HG02623 (cell line): ENCODE measurements around the gene SELL.
"Not testable (repeated sequence)": the region's sequence is repeated elsewhere in the genome, so short reads cannot be mapped to it uniquely, and the experiment has no call there.

Experiments used
- ATAC-seq: cut with Tn5 transposase; IDR thresholded peaks from one replicate; pipeline ENCODE4 v1.9.1; 2021; ENCODE audit warnings: moderate library complexity; ENCODE audit not compliant: unreplicated experiment

SELL gene

GRCh38 chr1:169711469-169712308 lies at the start of gene SELL:
Gene SELL (minus strand): TSS chr1:169711620. CDS start chr1:169711498, 122 bp downstream.
- peak; percentile 69 for ATAC-seq

- ATAC-seq: no peak
Measured at GRCh38 chr1:169759038-169759437, 47.6 kb upstream of the SELL start.

GRCh38 chr1:169753549-169753948 lies 42.1 kb upstream of the SELL start:
- ATAC-seq: no peak

- ATAC-seq: no peak
Measured at GRCh38 chr1:169750041-169750440, 38.6 kb upstream of the SELL start.

- no peak for ATAC-seq
Measured at GRCh38 chr1:169746550-169746949, 35.1 kb upstream of the SELL start.

- no peak for ATAC-seq
Measured at GRCh38 chr1:169745015-169745861, 33.8 kb upstream of the SELL start.

GRCh38 chr1:169741666-169742394 lies 30.4 kb upstream of the SELL start:
- ATAC-seq: no peak

GRCh38 chr1:169739980-169740379 lies 28.6 kb upstream of the SELL start:
- no peak for ATAC-seq

- no peak for ATAC-seq
Measured at GRCh38 chr1:169733924-169734323, 22.5 kb upstream of the SELL start, which contains the start of gene SELE. Gene SELE (minus strand): TSS chr1:169734079. CDS start chr1:169733612, 467 bp downstream.

- ATAC-seq: no peak
Measured at GRCh38 chr1:169731446-169731845, 20.0 kb upstream of the SELL start.

- ATAC-seq: no peak
Measured at GRCh38 chr1:169729991-169730390, 18.6 kb upstream of the SELL start.

- no peak for ATAC-seq
Measured at GRCh38 chr1:169727307-169727706, 15.9 kb upstream of the SELL start.

- no peak for ATAC-seq
Measured at GRCh38 chr1:169726851-169727250, 15.4 kb upstream of the SELL start.

- ATAC-seq: no peak
Measured at GRCh38 chr1:169725930-169726329, 14.5 kb upstream of the SELL start.

GRCh38 chr1:169724168-169724567 lies 12.7 kb upstream of the SELL start:
- no peak for ATAC-seq

- no peak for ATAC-seq
Measured at GRCh38 chr1:169723763-169724162, 12.3 kb upstream of the SELL start.

- ATAC-seq: no peak
Measured at GRCh38 chr1:169722779-169723178, 11.4 kb upstream of the SELL start.

GRCh38 chr1:169715100-169715499 lies 3.7 kb upstream of the SELL start:
- not testable (repeated sequence) for ATAC-seq

GRCh38 chr1:169713090-169713489 lies 1.7 kb upstream of the SELL start:
- ATAC-seq: not testable (repeated sequence)

GRCh38 chr1:169712309-169712631 lies 850 bp upstream of the SELL start:
- no peak for ATAC-seq

- ATAC-seq: no peak
Measured at GRCh38 chr1:169708647-169709046, 2.8 kb downstream of the SELL start.
